GM23248 (cell line): ENCODE measurements around the gene PARVB. TPM values are rescaled to one million over a fixed set of nuclear protein-coding genes. Genes with fewer than 3 reads are reported as not detected.

Source experiments
- DNase-seq: peaks from one replicate; pipeline ENCODE4 v3.0.0-alpha.2; 2015
- H2AFZ ChIP-seq: fragments of 200-600 bp; sonication (generic); 2 replicates; pipeline ENCODE4 v1.6.1; 2016; ENCODE audit warnings: antibody characterized with exemption
- H3F3A ChIP-seq: fragments of 200-600 bp; sonication (generic); 2 replicates; pipeline ENCODE4 v1.6.1; 2016; ENCODE audit warnings: mild to moderate bottlenecking, antibody characterized with exemption, mixed run types; ENCODE audit not compliant: insufficient read depth
- H3K27ac ChIP-seq: fragments of 200-600 bp; sonication (generic); 2 replicates; pipeline ENCODE4 v1.5.1; 2016; ENCODE audit warnings: mild to moderate bottlenecking
- H3K27me3 ChIP-seq: fragments of 200-600 bp; sonication (generic); replicated peaks from 2 replicates; pipeline ENCODE4 v1.6.1; 2016; ENCODE audit warnings: mild to moderate bottlenecking; ENCODE audit not compliant: insufficient read depth
- H3K36me3 ChIP-seq: fragments of 200-600 bp; sonication (generic); 2 replicates; pipeline ENCODE4 v1.6.1; 2016; ENCODE audit warnings: low read depth, mild to moderate bottlenecking
- H3K4me1 ChIP-seq: fragments of 200-600 bp; sonication (generic); 2 replicates; pipeline ENCODE4 v1.6.1; 2016; ENCODE audit warnings: mild to moderate bottlenecking; ENCODE audit not compliant: insufficient read depth
- H3K4me2 ChIP-seq: fragments of 200-600 bp; sonication (generic); one replicate; pipeline ENCODE4 v1.6.1; 2016; ENCODE audit warnings: mild to moderate bottlenecking; ENCODE audit not compliant: unreplicated experiment
- H3K4me3 ChIP-seq: fragments of 200-600 bp; sonication (generic); 2 replicates; pipeline ENCODE4 v1.5.1; 2016; ENCODE audit warnings: mild to moderate bottlenecking
- H3K79me2 ChIP-seq: fragments of 200-600 bp; sonication (generic); 2 replicates; pipeline ENCODE4 v1.6.1; 2016; ENCODE audit warnings: mild to moderate bottlenecking; ENCODE audit not compliant: insufficient read depth
- H3K9ac ChIP-seq: fragments of 200-600 bp; sonication (generic); 2 replicates; pipeline ENCODE4 v1.6.1; 2016; ENCODE audit warnings: mild to moderate bottlenecking
- H3K9me2 ChIP-seq: fragments of 200-600 bp; sonication (generic); 2 replicates; pipeline ENCODE4 v1.6.1; 2016; ENCODE audit warnings: mixed run types, mild to moderate bottlenecking, moderate library complexity; ENCODE audit not compliant: insufficient read depth
- H3K9me3 ChIP-seq: fragments of 200-600 bp; sonication (generic); one replicate; pipeline ENCODE4 v1.6.1; 2017; ENCODE audit warnings: low read depth
- H4K20me1 ChIP-seq: fragments of 200-600 bp; sonication (generic); 2 replicates; pipeline ENCODE4 v1.6.0; 2016; ENCODE audit not compliant: insufficient read depth
- EZH2 ChIP-seq: fragments of 200-600 bp; sonication (generic); IDR thresholded peaks from 2 replicates; pipeline ENCODE4 v1.6.1; 2018; ENCODE audit warnings: antibody characterized with exemption, mild to moderate bottlenecking; ENCODE audit not compliant: insufficient read depth, poor library complexity, severe bottlenecking
- EZH2phosphoT487 ChIP-seq: fragments of 200-600 bp; sonication (generic); IDR thresholded peaks from 2 replicates; pipeline ENCODE4 v1.6.1; 2018; ENCODE audit warnings: antibody characterized with exemption, moderate library complexity, mild to moderate bottlenecking, low read depth; ENCODE audit not compliant: insufficient read depth
- WGBS, 2 experiments: methylation state at CpG; one replicate each; pipeline ENCODE4 v1.1.6; 2015 to 2017; ENCODE audit warnings: low lambda C conversion rate in 2 of 2, low coverage in 1 of 2; ENCODE audit errors: missing lambda C conversion rate in 2 of 2; 5-methylcytosine and 5-hydroxymethylcytosine counted together
- in situ Hi-C: fragments of 300-500 bp; cut with MboI; formaldehyde crosslinking; loops from 2 replicates; pipeline ENCODE4 v1.15.0; 2020
- polyA plus RNA-seq: library from polyadenylated mRNA; unstranded; fragments of >200 nt; fragmentation: Nextera tagmentation; extraction: Ambion mirVana; gene quantifications from 2 replicates; pipeline ENCODE4 v1.2.1, GENCODE V29; 2016
- total RNA-seq: library from RNA; depleted of rRNA; stranded (reverse); fragments of >200 nt; shearing (Covaris generic); gene quantifications from 2 replicates; pipeline ENCODE4 v1.2.3, GENCODE V29; 2014

Gene PARVB
- total and polyA plus RNA-seq, 2 experiments from 2014 or later: 52.6 to 141 TPM

GRCh38 chr22:44096736-44097135 is 72.6 kb downstream of the PARVB start:
- H3K27me3 ChIP-seq: no peaks in the 10 kb centered on the region
- H3K27ac ChIP-seq: no peak overlapping the region
- no peaks in the 10 kb centered on the region for H4K20me1 ChIP-seq
- H3K4me1 ChIP-seq: no peaks in the 10 kb centered on the region
- no peak overlapping the region for H3K4me3 ChIP-seq
- no peak overlapping the region for H3K4me2 ChIP-seq
- no peaks in the 10 kb centered on the region for H3F3A ChIP-seq
- peaks cover 6% of the 10 kb centered on the region; the same call in 1 of the 2 replicates for H3K36me3 ChIP-seq
- WGBS, 2 experiments: 89 to 93% methylated on average over 11 of the region's 11 CpGs
- 0 out of 2 replicates have a peak, but pooled peaks cover 9% of the 10 kb centered on the region for H3K79me2 ChIP-seq
- DNase-seq: no peak
- no peaks in the 10 kb centered on the region for H3K9me2 ChIP-seq
- H3K9ac ChIP-seq: no peak overlapping the region
- TF ChIP-seq EZH2phosphoT487 (no peak), EZH2 (no peak)
- no peaks in the 10 kb centered on the region for H3K9me3 ChIP-seq
- H2AFZ ChIP-seq: no peak overlapping the region
- in situ Hi-C loops: no loop called here

DNA sequence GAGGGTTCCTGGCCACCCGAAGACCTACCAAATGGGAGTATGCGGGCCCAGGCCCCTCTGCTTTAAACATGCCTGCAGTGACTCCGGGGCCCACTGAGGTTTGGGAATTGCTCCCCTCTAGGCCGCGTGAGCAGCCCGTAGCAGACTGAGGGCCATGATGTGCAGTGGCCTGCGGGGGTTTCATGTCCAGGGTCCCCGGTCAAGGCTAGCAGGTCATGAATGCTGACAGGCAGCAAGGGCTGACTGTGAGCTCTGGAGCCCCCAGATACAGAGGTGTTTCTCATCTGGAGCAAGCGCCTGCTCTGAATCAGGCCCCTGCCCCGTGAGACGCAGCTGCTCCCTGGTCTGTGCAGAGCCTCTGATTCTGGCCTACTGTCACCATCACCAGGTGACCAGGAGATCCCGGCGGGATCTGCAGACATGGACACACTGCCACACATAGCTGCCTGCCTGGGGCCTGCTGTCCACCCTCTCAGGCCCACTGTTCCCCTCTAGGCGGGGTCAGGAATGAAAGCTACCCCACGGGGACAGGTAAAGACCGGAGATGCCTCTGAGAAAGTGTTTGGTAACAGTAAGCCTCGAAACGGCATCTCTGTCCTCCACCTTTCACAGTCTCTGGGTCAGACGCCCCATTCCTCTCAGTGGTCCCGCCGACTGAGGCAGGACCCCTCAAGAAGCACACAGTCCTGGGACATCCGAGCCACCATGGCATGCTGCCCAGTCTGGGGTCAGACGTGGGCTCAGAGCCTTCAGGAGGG is 73.3 kb downstream of the PARVB start:
- Histone ChIP-seq H3F3A (no peaks in the 10 kb centered on the region), H3K4me3 (no peak overlapping the region), H3K9me3 (no peaks in the 10 kb centered on the region), H3K79me2 (0 out of 2 replicates have a peak, but pooled peaks cover 5% of the 10 kb centered on the region), H3K36me3 (peaks cover 12% of the 10 kb centered on the region; the same call in 1 of the 2 replicates), H3K9me2 (no peaks in the 10 kb centered on the region), H3K9ac (no peak overlapping the region), H3K4me1 (no peaks in the 10 kb centered on the region), H3K4me2 (no peak overlapping the region), H3K27ac (no peak overlapping the region), H2AFZ (no peak overlapping the region), H4K20me1 (no peaks in the 10 kb centered on the region), H3K27me3 (no peaks in the 10 kb centered on the region)
- TF ChIP-seq EZH2 (no peak), EZH2phosphoT487 (no peak)
- 87 to 88% methylated on average over 23 of the region's 23 CpGs for WGBS, 2 experiments
- no peak for DNase-seq
- in situ Hi-C loops: no loop called here

DNA sequence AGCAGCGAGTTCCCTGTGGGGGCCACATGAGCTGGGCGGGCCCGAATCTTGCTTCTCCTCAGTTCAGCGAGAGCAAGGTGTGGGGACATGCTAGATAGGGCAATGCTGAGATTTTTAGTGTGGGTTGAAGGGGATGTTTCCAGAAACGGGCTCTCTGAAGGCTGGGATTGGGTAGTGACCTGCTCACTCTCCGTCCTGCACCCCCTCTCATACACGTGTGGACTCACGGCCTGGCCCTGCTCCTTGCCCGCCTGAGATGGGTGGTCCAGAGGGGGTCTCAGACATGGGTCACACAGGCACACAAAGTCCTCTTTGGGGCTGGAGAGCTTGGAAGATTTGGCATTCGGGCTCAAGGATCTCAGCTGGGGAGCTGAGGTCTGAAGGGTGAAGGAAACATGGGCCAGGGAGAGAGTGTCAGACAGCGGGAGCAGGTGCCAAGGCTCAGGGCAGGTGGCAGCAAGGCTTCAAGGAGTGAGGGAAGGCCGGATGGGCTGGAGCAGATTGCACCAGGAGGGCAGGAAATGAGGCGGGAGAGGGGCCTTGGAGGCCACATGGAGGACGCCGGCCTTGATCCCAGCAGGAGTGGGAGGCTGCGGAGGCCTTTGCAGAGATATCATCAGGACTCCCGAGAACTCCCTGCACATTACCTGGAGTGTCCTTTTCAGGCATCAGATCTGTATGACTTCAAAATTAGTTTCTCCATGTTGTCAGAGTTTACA is 74.1 kb downstream of the PARVB start:
- 95 to 96% methylated on average over 16 to 17 of the region's 17 CpGs for WGBS, 2 experiments
- no peaks in the 10 kb centered on the region for H4K20me1 ChIP-seq
- no peaks in the 10 kb centered on the region for H3K9me2 ChIP-seq
- no peak overlapping the region for H2AFZ ChIP-seq
- H3K36me3 ChIP-seq: peaks cover 12% of the 10 kb centered on the region; the same call in 1 of the 2 replicates
- H3K27me3 ChIP-seq: no peaks in the 10 kb centered on the region
- H3K79me2 ChIP-seq: no peaks in the 10 kb centered on the region
- in situ Hi-C loops: no loop called here
- H3K9ac ChIP-seq: no peak overlapping the region
- H3F3A ChIP-seq: no peaks in the 10 kb centered on the region
- no peak overlapping the region for H3K27ac ChIP-seq
- H3K4me3 ChIP-seq: no peak overlapping the region
- H3K4me2 ChIP-seq: no peak overlapping the region
- no peaks in the 10 kb centered on the region for H3K9me3 ChIP-seq
- DNase-seq: no peak
- TF ChIP-seq EZH2phosphoT487: no peak
- TF ChIP-seq EZH2: no peak
- H3K4me1 ChIP-seq: no peaks in the 10 kb centered on the region

DNA sequence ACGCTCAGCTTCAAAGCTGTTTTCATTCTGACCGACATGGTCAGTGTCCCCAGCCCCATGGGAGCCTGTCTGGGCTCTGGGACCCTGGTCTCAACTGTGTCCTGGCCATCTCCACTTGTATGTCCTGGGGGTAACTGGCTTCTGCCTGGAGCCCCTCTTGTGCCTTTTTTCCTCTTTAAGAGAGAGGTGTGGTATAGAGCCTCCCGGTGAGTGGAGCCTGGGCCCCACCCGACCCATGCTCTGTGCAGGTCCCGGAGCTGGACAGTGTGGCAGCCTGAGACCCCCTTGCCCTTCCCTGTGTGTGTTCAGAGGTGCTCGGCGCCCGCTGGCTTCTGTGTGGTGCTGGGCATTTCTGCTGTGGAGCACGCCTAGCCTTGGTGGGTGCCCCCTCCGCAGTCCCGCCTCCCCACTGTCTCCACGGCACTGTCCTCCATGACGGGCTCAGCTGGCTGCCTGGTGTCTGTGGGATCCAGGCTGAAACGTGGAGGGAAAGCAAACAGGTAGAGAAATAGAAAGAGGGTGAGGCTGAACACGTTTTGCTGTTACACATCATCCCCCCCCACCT is 74.9 kb downstream of the PARVB start:
- H3K4me2 ChIP-seq: no peak overlapping the region
- no peaks in the 10 kb centered on the region for H3K9me3 ChIP-seq
- H3K27me3 ChIP-seq: no peaks in the 10 kb centered on the region
- TF ChIP-seq EZH2phosphoT487 (no peak), EZH2 (no peak)
- no peaks in the 10 kb centered on the region for H4K20me1 ChIP-seq
- in situ Hi-C loops: no loop called here
- 89 to 91% methylated on average over 15 of the region's 15 CpGs for WGBS, 2 experiments
- H2AFZ ChIP-seq: no peak overlapping the region
- no peaks in the 10 kb centered on the region for H3K9me2 ChIP-seq
- no peak overlapping the region for H3K4me3 ChIP-seq
- no peaks in the 10 kb centered on the region for H3K79me2 ChIP-seq
- no peaks in the 10 kb centered on the region for H3F3A ChIP-seq
- H3K27ac ChIP-seq: no peak overlapping the region
- peaks cover 12% of the 10 kb centered on the region; the same call in 1 of the 2 replicates for H3K36me3 ChIP-seq
- H3K4me1 ChIP-seq: no peaks in the 10 kb centered on the region
- no peak for DNase-seq
- no peak overlapping the region for H3K9ac ChIP-seq
